H1 (cell line): ENCODE measurements around the gene HP1BP3. TPM values are rescaled to one million over a fixed set of nuclear protein-coding genes. Genes with fewer than 3 reads are reported as not detected.

Experiments used
- BRCA1 ChIP-seq: IDR thresholded peaks from 2 replicates; pipeline ENCODE4 v1.6.1; 2012; ENCODE audit warnings: low read depth, low read length, improper control_type of control experiment
- CHD7 ChIP-seq: fragments of 300-600 bp; sonication (generic); IDR thresholded peaks from 2 replicates; pipeline ENCODE4 v1.7.1; 2012; ENCODE audit warnings: low read length, moderate library complexity, mild to moderate bottlenecking, inconsistent platforms; ENCODE audit not compliant: insufficient replicate concordance
- GTF2F1 ChIP-seq: IDR thresholded peaks from 2 replicates; pipeline ENCODE4 v1.6.1; 2012; ENCODE audit warnings: low read depth, low read length, improper control_type of control experiment, borderline replicate concordance
- polyA plus RNA-seq, 7 experiments: library from polyadenylated mRNA; depleted of rRNA in 3 of 7; stranded (reverse) in 5 of 7; unstranded in 2 of 7; fragments of >200 nt in 5 of 7; fragments of 200-250 nt in 2 of 7; gene quantifications; 1 replicate in 5 of 7; 2 replicates in 1 of 7; 4 replicates in 1 of 7; pipeline versions ENCODE4 v1.2.1 to v1.2.3, GENCODE V29; 2011 to 2013; ENCODE audit warnings: missing spikeins in 2 of 7, mixed read lengths in 2 of 7
- total RNA-seq: library from RNA; stranded (reverse); fragmentation: NEBNext Ultra II Directional; extraction: Animal tissue kit (Norgen Biotek cat#: 25700); gene quantifications from 2 replicates; pipeline ENCODE4 v1.2.1, GENCODE V29; 2021

The HP1BP3 gene
- total and polyA plus RNA-seq, 2 of the 8 experiments (the other 6 are each of a cell fraction or from before 2014, with no cell fraction given): 47.4 to 125 TPM

- TF ChIP-seq CHD7 (no peak), BRCA1 (no peak), GTF2F1 (no peak)
- TF ChIP-seq, all 59 proteins: peak for 0
Measured at GRCh38 chr1:20719871-20720620, 67.1 kb downstream of the HP1BP3 start (continued).
